Left ventricle myocardium superior (tissue), 1 donor: Measurements from ENCODE around the gene TCL1B. TPM values are rescaled to one million over a fixed set of nuclear protein-coding genes. Genes with fewer than 3 reads are reported as not detected.
"Not testable (repeated sequence)": the region's sequence is repeated elsewhere in the genome, so short reads cannot be mapped to it uniquely, and the experiment has no call there.

Experiments used
- ATAC-seq: fragments of 200-7000 bp; cut with Tn5 transposase; one replicate; pipeline ENCODE4 v1.9.1; 2020; ENCODE audit warnings: mild to moderate bottlenecking, moderate library complexity
- DNase-seq: peaks from one replicate; pipeline ENCODE4 v3.0.0-alpha.2; 2020
- intact Hi-C: fragments of 100-400 bp; cut with micrococcal nuclease; formaldehyde crosslinking; loops from one replicate; pipeline ENCODE4 v1.11.0; 2022
- total RNA-seq: library from RNA; stranded (reverse); fragmentation: NEBNext Ultra II Directional; extraction: Animal tissue kit (Norgen Biotek cat#: 25700); gene quantifications from one replicate; pipeline ENCODE4 v1.2.1, GENCODE V29; 2021
- donor health status: DM: no; HTN: yes; CAD: no; lungs with severe emphysema.

Gene TCL1B
- total RNA-seq, 1 donor from 2014 or later: not detected

DNA sequence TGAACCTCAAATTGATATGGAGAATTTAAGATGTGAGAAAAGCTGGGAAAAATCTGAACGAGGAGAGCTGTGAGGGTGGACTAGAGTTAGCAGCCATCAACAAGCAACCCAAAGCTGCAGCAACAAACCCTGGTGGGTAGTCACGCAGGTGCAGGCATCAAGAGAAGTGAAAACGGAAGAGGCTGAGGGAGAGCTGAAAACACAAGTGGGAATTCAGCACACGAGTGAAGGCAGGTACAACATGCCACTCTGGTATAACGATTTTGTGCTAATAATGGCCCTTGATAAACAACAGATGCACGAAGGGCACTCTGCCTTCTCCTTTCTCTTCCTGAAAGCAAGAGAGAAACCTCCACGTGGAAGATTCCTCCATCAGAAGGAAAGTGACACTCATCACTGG is 11.5 kb downstream of the TCL1B start:
- intact Hi-C loops: no loop called here
- ATAC-seq (no peak), DNase-seq (no peak)

DNA sequence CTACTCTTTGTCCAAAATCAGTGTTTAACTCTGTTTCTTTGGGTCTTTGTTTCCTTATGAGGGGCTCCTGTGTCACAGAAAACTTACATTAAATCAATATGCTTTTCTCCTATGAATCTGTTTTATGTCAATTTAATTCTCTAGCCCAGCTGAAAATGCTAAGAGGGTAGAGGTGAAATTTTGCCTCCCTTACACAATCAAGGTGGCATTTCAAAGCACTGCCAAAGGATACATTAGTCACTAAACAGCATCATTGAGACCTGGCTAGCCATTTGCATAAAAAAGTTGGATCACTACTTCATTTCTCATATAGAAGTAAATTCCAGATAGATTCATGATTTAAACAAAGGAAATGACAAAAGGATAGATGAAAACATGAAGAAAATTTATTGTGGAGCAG is 12.1 kb downstream of the TCL1B start:
- DNase-seq: no peak
- no peak for ATAC-seq
- intact Hi-C loops: no loop called here

DNA sequence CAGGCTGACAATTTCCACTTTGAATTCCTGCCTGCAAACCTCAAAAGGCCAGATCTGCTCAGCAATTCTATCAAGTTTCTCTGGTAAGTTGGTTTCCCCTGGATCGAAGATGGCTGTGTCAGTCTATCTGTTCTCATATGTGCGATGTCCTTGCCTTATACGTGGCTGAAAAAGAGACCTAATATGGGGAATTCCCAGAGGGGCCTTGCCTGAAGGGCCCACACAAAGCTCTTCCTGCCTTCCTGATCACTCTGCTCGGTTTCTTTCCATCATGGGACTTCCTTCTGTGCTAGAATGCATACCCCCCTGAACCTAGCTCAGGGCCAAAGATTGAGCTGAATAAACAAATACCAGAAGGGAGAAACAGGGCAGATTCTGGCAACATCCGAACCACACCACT is 13.2 kb downstream of the TCL1B start:
- intact Hi-C loops: no loop called here
- no peak for DNase-seq
- no peak for ATAC-seq

DNA sequence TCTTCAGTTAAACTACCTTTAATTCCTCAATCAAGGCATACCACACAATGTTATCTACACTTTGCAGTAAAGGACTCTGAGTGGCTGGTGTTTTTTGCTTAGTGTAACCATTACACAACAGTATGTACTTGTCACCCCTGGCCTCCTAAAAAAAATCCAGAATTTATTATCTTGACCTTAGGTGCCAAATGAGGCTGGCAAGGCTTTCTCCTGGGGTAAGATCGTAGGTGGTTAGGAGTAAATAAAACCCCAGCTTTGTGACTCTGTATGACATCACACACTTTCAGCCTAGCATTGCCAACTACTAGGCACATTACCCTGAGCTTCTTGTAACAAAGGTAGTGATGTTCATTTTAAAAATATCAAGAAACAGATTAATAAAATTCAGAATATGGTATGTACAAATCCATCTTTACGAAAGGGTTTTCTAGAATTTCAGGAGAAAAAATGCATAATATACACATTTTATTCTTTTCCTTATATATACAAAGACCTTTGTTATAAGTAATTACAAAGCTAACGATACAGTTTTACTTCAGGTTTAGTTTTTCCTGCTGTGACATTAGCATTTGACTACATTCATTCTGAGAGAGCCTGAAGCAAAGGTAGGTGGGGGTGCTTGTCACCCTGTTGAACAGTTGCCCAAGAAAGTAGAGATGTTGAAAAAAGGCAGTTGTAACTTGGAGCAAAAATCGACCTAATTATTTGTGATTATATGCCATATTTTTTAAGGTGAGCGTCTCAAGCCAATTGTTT is 14.2 kb downstream of the TCL1B start:
- intact Hi-C loops: no loop called here
- DNase-seq: no peak
- ATAC-seq: no peak

DNA sequence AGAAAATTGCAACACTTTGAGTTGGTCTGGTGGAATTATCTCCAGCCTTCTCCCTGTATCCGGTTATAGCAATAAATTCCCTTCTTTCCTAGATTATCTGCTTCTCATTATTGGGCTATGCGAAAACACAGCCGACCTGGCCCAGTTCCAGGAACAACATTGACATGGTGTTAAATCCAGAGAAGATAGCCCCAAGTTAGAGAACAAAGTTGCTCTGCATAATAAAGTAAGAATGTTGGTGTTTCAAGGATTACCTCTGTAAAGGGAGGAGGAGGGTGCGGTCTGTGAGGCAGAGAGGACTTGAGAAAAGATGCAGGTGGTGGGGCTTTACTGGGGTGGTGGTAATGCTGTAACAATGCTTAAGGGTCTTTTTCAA is 15.6 kb downstream of the TCL1B start:
- ATAC-seq (no peak), DNase-seq (no peak)
- intact Hi-C loops: no loop called here

DNA sequence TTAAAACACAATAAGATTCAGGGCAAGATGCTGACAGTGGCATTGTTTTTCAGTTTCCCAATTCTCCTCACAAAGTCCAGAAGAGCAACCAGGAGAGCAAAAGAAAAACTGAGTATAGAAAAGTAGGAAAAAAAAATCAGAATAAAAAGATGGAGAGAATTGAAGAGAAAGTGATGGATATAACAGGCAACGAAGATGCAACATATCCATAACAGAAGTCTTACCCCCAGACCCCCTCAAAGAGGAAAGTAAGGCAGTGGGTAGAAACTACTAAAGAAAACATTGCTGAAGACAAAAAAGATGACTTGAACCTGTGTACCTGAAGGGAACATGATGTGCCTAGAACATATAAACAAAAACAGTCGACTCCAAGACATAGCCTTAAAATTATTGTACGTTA is 17.1 kb downstream of the TCL1B start:
- no peak for ATAC-seq
- intact Hi-C loops: no loop called here
- DNase-seq: no peak

DNA sequence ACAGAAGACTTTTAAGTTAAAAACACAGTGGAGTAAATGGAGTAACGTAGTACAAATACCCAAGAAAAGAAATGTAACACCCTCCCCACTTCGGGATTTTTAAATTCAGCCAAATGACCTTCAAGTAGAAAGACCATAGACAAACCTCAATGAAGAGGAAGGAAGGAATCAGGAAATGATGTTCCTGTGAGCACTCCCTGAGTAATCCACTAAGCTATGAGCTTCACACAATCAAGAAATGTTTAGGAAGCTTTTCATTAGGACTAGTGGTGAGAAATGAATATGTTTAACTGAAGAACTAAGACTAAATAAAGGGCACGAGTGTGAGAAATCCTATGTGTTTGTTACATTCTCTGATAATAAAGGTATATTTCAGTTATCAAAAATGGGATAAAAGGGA is 17.6 kb downstream of the TCL1B start:
- intact Hi-C loops: no loop called here
- ATAC-seq (no peak), DNase-seq (no peak)

DNA sequence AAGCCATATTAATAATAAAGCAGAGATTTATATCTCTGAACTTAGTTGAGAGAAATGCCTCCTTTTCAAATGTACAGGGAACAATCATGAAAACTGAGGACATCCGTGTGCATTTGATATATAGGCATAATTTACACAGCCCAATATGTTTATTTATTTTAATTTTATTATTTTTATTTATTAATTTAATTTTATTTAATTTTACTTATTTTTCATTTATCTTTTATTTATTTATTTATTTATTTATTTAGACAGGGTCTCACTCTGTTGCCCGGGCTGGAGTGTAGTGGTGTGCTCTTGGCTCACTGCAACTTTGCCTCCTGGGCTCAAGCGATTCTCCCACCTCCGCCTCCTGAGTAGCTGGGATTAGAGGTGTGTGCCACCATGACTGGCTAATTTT is 19.3 kb downstream of the TCL1B start:
- no peak for DNase-seq

DNA sequence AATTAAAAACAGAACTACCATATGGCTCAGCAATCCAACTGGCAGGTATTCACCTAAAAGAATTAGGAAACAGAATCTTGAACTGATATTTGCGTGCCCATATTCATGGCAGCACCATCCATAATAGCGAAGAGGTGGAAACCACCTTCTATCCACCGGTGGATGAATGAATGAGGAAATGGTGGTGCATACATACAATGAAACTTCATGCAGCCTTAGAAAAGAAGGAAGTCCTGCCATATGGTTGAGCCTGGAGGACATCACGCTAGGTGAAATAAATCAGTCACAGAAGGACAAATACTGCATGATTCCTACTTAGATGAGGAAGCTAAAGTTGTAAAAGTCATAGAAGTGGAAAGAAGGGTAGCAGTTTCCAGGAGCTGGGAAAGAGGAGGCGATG is 21.1 kb downstream of the TCL1B start:
- intact Hi-C loops: no loop called here
- no peak for ATAC-seq
- no peak for DNase-seq

More for the DNA sequence above, 19.3 kb downstream of the TCL1B start:
- intact Hi-C loops: no loop called here
- ATAC-seq: no peak

DNA sequence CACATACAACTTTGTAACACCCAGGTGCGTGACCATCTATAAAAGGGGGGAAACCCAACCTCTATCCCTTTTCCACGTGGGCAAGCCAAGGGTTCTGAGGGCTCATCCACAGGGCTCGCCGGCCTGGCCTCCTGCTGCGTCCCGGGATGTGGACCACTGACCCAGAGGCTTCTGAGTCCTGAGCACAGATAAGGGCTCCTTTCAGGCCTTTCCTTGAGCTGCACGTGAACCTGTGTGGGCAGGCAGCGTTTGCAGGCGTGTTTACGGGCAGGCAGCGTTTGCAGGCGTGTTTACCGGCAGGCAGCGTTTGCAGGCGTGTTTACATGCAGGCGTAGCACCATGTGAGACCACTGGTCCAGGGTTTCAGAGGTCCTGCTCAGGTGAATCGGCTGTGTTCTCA is 23.9 kb downstream of the TCL1B start:
- no peak for DNase-seq
- intact Hi-C loops: no loop called here
- no peak for ATAC-seq

DNA sequence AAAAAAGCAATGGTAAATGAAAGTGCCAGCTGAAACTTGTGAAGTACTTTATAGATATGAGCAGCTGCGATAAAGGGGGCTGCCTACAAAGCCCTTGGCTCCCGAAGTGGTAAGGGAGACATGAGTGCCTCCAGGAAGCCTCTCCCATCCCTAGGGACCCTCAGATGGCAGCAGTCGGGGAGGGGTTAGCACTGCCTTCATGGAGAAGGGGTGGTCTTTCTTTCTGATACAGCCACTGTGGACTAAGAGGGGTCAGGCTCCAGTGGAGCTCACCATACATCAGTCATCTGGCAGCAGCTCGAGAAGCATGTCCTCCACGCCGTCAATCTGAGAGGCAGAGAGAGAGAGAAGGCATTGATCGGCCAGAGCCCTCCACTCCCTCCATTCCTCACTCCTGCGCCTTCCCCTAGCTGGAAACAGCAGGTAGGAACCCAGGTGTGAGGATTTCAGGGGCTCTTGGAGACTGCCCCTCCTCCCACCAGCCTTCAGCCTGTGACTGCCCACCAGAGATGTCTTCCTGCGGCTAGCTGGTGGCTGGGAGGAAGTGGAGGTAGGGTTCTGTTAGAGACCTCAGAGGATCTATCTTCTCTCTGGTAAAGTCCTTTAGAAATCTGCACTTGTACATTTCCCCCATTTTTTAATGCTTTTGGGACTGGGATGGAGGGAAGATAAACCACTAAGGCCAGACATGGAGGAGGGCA is 25.4 kb downstream of the TCL1B start:
- no peak for ATAC-seq
- no peak for DNase-seq
- intact Hi-C loops: no loop called here

DNA sequence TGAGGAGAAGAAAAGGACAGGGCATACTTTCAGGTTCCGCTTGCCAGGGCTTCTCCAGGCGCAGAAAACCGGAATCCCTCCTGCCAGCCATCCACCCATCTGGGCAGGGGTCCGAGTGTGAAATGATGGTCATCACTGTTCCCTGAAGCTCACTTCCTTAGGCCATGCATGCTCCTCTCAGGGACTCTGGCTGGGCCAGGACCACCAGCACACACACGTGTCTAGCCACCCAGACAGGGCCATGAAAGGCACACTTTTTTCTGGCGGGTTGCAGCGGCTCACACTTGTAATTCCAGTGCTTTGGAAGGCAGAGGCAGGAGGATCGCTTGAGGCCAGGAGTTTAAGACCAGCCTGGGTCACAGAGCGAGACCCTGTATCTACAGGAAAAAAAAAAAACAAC is 26.2 kb downstream of the TCL1B start:
- ATAC-seq: no peak
- DNase-seq: no peak
- intact Hi-C loops: no loop called here

DNA sequence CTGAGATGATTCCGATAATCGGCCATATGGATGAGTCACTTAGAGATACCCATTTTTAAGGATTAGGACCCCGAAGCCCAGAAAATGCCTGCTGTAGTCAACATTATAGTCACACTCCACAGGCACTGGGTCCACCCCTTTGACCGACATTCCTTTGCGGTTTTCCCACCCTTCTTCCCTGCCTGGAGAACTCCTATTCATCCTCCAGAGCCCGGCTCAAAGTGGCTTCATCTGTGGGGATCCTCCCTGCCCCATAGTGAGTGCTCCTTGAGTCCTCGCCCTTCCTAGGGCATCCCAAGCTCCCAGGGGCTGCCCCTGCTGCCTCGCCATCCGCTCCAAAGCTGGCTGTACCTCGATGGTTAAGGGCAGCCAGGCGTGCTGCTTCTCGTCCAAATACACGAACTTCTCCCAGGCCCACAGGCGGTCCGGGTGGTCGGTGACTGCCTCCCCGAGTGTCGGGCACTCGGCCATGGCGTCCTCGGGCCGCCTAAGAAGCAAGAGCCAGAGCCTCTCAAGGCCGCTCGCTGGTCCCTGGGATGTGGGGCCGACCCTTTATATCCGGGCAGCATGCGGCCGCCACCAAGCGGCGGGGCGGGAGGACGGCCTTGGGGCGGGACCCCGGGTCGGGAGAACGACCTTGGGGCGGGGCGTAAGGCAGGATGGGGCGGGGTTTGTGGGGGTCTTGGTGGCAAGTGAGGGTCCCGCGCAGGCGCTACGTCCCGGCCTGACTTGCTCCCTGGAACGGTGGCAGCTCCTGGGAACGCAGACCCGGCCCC is 27.6 kb downstream of the TCL1B start, which contains the start of gene TCL1A:
Gene TCL1A (minus strand): TSS at position 530 of the 776 bp plus-strand sequence. CDS start 59 bp downstream, at position 471.
- intact Hi-C loops: no loop called here
- no peak for DNase-seq
- no peak for ATAC-seq

DNA sequence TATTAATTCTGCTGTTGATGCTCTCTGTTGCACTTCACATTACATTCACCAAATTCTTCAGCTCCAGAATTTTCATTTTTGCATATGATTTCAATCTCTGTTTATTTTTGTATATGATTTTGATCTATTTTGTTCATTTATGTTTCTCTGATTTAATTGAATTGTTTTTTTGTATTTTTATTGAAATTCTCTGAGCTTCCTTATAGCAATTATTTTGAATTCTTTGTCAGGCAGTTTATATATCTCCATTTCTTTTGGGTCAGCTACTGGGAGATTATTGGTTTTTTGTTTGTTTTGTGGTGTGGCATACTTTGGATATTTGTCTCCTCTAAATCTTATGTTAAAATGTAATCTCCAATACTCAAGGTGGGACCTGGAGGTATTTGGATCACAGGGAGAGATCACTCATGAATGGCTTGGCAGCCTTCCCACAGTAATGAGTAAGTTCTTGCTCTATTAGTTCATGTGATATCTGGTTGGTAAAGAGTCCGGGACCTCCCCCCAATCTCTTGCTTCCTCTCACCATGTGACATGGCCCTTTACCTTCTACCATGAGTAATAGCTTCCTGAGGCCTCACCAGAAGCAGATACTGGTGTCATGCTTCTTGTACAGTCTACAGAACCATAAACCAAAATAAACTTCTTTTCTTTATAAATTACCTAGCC is 36.4 kb downstream of the TCL1B start:
- ATAC-seq: no peak
- intact Hi-C loops: no loop called here
- DNase-seq: no peak

DNA sequence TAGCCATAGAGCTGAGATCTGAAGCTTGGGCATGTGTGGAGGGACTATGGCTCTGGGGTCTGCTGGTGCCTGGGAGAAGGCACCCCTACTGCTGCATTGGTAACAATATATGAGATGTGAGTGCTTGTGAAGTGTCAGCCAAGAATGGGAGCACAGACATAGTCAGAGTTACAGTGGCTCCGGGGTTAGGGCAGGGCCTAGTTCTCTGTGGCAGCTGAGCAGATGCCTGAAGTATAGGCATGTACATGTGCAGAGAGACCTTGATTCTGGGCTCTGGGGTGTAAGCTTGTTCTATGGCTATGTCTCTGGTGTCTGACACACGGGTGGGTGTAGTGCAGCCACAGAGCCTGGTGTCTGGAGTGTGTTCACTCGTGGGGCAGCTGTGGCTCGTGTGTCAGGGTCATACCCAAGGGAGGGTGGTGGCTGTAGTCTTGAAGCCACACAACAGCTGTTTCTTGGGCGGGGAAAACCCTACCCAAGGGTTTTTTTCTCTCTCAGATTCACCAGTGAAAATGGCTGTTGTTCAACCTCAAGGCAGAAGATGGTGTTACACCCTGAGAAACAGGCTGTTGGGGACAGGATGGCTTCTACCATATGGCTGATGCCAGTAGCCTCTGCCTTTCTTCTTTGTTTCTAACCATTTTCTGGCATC is 39.6 kb downstream of the TCL1B start:
- intact Hi-C loops: no loop called here
- DNase-seq (no peak), ATAC-seq (no peak)

DNA sequence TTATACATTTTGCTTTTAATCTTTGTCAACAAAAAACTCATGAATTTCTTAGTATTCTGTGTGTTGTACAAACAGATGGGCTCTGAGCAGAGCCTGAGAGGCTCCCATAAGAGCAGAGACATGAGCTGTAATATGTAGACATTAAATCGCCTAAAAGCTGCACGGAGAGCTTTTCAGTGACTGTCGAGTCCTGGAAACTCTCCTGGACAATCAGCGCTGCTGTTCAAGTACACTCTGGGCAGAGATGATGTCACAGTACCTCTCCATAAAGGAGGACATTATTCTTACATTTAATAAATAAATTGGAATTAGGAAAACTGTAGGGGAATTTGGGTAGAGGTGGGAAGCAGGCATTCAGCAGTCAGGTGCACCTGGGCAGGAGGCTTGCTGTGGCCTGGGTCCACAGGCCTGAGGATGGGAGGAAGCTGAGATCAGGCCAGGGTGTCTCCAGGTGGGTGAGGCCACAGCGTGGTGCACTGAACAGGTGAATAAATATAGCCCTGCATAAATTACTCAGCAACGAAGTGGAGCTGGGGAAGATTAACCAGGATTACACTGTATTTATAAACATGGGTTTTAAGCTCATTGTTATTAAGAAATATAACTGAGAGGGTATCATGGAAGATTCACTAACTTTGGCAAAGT is 41.0 kb downstream of the TCL1B start:
- ATAC-seq (no peak), DNase-seq (no peak)
- intact Hi-C loops: no loop called here

DNA sequence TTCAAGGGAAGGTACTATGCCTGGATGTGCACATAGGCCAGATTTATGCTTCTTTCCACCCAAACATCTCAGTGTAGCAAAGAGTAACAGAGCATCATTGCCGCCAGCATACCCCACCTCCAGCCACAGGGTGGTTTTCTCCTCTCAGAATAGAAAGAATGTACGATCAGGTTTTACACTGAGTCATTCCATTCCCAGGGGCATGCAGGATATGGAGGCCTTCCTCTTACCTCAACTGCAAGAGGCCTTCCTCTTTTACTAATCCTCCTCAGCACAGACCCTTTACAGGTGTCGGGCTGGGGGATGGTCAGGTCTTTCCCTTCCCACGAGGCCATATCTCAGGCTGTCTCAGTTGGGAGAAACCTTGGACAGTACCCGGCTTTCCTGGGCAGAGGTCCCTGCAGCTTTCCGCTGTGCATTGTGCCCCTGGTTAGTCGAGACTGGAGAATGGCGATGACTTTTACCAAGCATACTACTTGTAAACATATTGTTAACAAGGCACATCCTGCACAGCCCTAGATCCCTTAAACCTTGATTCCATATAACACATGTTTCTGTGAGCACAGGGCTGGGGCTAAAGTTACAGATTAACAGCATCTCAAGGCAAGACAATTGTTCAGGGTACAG is 43.3 kb downstream of the TCL1B start:
- DNase-seq, intact Hi-C loops, ATAC-seq: not testable (repeated sequence)

DNA sequence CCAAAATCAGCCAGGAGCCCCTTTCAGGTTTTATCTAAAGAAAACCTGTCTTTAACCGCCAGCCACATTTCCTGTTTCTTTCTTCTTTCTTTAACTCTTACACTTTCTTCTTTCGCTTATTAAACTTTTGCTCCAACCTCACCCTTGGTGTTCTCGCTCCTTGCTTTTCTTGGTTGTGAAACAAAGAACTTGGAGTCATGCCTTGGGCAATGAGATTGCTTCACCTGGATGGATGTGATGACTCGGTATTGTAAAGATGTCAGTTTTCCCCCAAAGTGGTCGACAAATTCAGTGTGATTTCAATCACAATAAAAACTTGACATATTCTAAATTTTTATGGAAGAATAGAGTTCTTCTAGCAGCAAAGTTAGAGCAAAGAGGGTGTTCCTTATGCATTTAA is 43.9 kb downstream of the TCL1B start:
- ATAC-seq (no peak), DNase-seq (no peak)
- intact Hi-C loops: no loop called here
